HG03025 (cell line): ENCODE measurements around the gene INPP5B.

ENCODE experiments used
- ATAC-seq: cut with Tn5 transposase; IDR thresholded peaks from one replicate; pipeline ENCODE4 v1.9.1; 2021; ENCODE audit warnings: mild to moderate bottlenecking, moderate library complexity; ENCODE audit not compliant: unreplicated experiment, low FRiP score

INPP5B gene

GRCh38 chr1:37845786-37846185, 101.1 kb downstream of the INPP5B start:
- no peak for ATAC-seq

DNA sequence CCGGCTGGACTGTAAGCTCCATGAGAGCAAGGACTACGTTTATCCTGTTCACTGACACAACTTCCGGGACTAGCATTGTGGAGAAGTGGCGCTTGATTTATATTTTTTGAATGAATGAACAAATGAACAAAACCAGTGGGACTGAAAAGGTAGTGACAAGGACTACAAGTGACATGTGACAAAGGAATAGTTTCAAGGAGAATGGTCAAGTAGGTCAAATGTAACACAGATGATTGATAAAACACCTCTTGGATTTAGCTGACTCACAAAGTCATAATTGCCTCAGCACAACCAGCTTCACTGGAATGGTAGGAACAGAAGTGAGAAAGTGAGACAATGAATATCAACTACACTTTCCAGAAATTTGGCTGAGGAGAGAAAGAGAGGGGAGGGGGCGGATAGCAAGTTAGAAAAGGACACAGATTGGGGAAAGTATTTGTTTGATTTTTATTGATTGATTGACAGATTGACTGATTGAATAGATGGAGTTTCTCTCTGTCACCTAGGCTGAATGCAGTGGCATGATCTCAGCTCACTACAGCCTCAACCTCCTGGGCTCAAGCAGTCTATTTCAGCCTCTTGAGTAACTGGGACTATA, 101.7 kb downstream of the INPP5B start:
- no peak for ATAC-seq

DNA sequence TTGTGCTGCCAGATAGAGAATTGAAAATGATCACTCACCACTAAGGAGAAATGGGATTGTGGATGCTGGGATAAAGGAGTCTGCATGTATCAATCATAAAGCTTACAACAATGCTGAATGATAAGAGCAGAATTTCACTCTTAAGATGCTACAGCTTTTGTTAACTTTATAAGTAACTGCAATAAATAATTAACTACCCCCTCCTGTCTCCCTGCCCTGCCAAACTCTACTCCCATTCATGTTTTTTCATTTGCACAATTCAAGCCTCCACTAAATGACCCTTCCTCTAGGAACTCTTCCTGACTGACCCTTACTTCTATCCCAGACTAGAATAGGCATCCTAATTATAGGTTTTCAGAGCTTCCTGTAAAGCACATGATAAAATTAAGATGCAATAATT, 102.3 kb downstream of the INPP5B start:
- no peak for ATAC-seq

GRCh38 chr1:37841652-37842051, 105.2 kb downstream of the INPP5B start:
- no peak for ATAC-seq

GRCh38 chr1:37840711-37841110, 106.1 kb downstream of the INPP5B start:
- no peak for ATAC-seq

GRCh38 chr1:37839676-37840075, 107.2 kb downstream of the INPP5B start:
- no peak for ATAC-seq

DNA sequence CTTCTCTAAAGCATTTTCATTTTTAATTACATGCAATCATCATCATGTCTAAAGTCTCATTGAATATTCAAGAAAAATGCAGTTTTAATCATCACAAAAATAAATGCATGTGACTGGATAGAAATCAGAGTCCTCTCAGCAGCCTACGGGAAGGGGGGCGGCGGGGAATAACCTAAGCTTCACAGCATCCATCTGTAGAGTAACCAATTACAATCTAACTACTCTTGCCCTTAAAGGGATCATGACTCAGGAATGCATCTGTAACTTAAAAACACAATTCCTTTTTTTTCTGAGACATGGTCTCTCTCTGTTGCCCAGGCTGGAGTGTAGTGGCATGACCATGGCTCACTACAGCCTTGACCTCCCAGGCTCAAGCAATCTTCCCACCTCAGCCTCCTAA, 110.1 kb downstream of the INPP5B start:
- no peak for ATAC-seq

DNA sequence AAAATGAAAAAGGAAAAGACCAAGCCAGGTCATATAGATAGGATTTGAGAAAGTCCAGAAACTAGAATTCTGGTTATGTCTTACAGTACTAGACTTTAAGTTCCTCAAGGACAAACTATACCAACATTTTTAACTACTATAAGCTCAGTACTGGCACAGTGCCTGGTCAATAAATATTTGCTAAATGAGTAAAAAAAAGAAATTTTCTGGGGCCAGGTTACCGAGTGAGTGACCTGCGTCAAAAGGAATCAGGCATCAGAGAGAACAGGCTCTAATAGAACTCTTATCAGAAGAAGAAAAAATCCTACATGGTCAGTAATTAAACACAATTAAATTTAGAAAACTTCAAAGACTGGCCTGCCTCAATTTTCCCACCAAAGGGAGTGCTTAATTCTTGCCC, 115.0 kb downstream of the INPP5B start:
- no peak for ATAC-seq

GRCh38 chr1:37831109-37831508, 115.7 kb downstream of the INPP5B start:
- no peak for ATAC-seq

GRCh38 chr1:37828410-37829074, 118.3 kb downstream of the INPP5B start:
- ATAC-seq, result no peak

GRCh38 chr1:37825506-37825905, 121.3 kb downstream of the INPP5B start:
- no peak for ATAC-seq

DNA sequence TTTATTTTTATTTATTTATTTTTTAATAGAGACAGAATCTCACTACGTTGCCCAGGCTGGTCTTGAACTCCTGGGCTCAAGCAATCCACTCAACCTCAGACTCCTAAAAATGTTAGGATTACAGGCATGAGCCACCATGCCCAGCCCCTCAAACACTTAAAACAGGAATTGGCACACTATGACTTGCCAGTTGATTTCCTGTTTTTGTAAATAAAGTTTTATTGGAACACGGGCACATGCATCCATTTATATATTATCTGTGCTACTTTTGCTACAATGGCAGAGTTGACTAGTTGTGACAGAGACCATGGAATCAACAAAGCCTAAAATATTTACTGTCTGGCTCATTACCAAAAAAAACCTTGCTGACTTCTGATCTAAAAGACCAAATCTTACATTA, 122.9 kb downstream of the INPP5B start:
- ATAC-seq, result no peak

DNA sequence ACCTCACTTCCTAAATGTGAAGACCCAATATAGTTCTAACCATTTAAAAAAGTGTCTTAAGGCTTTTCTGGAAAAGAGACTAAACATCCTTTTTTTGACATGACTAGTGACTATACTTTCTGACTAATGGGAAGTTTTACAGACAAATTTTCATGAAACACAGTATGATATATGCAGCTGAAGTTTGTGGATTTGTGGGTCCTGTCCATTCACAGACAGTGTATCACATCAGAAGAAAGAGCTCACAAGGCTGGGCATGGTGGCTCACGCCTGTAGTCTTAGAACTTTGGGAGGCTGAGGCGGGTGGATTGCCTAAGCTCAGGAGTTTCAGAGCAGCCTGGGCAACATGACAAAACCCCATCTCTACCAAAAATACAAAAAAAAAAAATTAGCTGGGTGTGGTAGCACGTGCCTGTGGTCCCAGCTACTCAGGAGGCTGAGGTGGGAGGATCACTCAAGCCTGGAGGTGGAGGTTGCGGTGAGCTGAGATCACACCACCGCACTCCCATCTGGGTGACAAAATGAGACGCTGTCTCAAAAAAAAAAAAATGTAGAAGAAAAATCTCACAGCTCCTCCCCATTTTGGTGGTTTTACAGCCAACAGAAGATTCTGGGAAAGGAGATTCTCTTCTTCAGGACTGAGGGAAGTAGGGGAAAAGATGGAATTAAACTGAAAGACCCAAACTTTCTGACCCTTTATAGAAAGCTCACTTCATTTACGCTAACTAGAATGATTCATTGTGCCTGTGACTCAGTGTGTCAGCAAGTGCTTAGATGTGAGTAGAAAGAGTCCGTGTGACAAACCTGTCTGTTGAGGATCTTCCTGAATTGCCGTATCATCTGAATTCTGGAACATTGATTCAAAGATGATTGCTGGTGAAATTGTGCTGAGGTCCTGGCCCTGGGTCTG, 123.7 kb downstream of the INPP5B start:
- ATAC-seq, result no peak

GRCh38 chr1:37821481-37821880, 125.4 kb downstream of the INPP5B start:
- no peak for ATAC-seq

DNA sequence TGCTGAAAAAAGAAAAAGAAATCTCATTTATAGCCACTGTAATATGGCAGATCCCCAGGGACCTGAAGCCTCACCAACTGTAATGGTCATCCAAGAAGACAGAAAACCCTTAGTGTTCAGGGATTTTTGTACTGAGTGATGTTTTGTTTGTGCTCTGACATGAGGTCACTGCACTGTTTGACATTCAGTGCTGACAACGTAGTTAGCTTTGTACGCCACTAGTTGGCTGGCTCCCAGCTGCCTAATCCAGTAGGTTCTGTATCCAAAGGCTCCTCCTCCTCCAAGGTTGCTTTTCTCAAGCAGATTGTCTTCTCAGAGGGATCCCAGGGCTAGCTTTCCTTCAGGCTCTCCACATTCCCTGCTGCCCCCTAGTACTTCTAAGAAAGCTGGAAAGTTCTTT, 129.4 kb downstream of the INPP5B start:
- ATAC-seq, result no peak

DNA sequence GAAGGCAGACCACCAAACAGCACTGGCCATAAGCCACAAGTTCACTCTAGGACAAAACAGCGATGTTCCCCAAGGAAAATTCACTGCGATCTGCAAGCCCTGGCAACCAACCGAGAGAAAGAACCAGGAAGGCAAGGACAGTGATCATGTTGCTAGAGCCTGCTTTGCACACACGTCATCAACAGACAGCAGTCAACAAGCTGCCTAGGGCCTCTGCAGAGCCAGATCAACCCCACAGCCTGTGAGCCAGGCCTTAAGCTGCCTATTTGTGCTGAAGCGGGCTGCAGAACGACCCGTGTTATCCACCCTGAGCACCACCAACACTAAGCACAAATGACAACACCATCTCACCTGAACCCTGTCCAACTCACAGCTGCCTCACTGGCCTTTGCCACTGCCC, 132.6 kb downstream of the INPP5B start:
- no peak for ATAC-seq

DNA sequence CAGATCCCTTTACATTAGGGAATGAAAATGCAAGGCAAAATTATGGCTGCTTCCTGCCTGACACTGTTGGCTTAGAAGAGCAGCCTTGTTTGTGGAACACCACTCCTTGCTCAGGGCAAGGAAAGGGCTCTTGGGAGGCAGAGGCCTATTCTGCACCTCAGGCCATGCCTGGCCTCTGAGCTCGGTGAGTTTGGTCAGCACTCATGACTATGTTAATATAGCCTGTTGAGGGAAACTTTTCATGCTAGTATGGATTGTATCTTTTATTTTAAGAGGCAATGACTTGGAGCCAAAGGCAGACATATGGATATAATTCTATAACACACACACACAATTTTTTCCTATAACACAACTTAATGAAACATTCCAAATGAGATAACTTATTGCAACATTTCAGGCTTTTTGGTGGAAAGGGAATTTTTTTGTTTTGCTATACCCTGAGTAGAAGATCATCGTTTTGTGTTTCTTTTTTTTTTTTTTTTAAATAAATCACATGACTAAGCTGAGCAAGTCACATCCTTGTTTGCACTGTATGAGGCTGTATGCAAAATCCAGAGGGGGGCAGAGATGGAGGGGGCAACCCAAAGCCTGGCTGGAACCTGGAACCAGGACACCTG, 133.2 kb downstream of the INPP5B start:
- no peak for ATAC-seq

- ATAC-seq, result no peak
These were observed 135.7 kb downstream of the INPP5B start for GRCh38 chr1:37811027-37811655.
